CD4-positive, alpha-beta T cell treated with Interferon alpha-2 for 1 hour (primary cell): Measurements from ENCODE around the gene ABCA1.
"Not testable (repeated sequence)": the region's sequence is repeated elsewhere in the genome, so short reads cannot be mapped to it uniquely, and the experiment has no call there.

Source experiments
- DNase-seq, 2 donors: peaks; one replicate each; pipeline ENCODE4 v3.0.0-alpha.2; 2020 to 2022

ABCA1 gene

GRCh38 chr9:104905153-104905901, 22.6 kb downstream of the ABCA1 start:
- DNase-seq: no peak

GRCh38 chr9:104903609-104904008, 24.3 kb downstream of the ABCA1 start:
- no peak for DNase-seq

GRCh38 chr9:104900871-104901270, 27.1 kb downstream of the ABCA1 start:
- no peak for DNase-seq

- no peak for DNase-seq
Measured at GRCh38 chr9:104900324-104900723, 27.6 kb downstream of the ABCA1 start.

GRCh38 chr9:104899759-104900247, 28.2 kb downstream of the ABCA1 start:
- no peak for DNase-seq

GRCh38 chr9:104898376-104898775, 29.6 kb downstream of the ABCA1 start:
- DNase-seq: not testable (repeated sequence)

- DNase-seq: no peak
Measured at GRCh38 chr9:104896131-104896530, 31.8 kb downstream of the ABCA1 start.

GRCh38 chr9:104895572-104895971, 32.4 kb downstream of the ABCA1 start:
- DNase-seq: no peak

GRCh38 chr9:104892701-104893100, 35.3 kb downstream of the ABCA1 start:
- DNase-seq: no peak

- DNase-seq: no peak
Measured at GRCh38 chr9:104890433-104890770, 37.6 kb downstream of the ABCA1 start.

GRCh38 chr9:104885818-104886709, 41.9 kb downstream of the ABCA1 start:
- DNase-seq: no peak

- no peak for DNase-seq
Measured at GRCh38 chr9:104883169-104883568, 44.8 kb downstream of the ABCA1 start.

- DNase-seq: no peak
Measured at GRCh38 chr9:104882566-104882965, 45.4 kb downstream of the ABCA1 start.

GRCh38 chr9:104882086-104882485, 45.9 kb downstream of the ABCA1 start:
- DNase-seq: no peak

GRCh38 chr9:104879555-104880309, 48.2 kb downstream of the ABCA1 start:
- no peak for DNase-seq

- DNase-seq: no peak
Measured at GRCh38 chr9:104876587-104876986, 51.4 kb downstream of the ABCA1 start.

GRCh38 chr9:104875897-104876296, 52.1 kb downstream of the ABCA1 start:
- no peak for DNase-seq

- DNase-seq: no peak
Measured at GRCh38 chr9:104875320-104875719, 52.6 kb downstream of the ABCA1 start.

GRCh38 chr9:104873489-104873850, 54.5 kb downstream of the ABCA1 start:
- DNase-seq: no peak

GRCh38 chr9:104872656-104873488, 55.1 kb downstream of the ABCA1 start:
- peak in 1 of 2 donors; percentile 62 for DNase-seq

GRCh38 chr9:104871961-104872527, 55.9 kb downstream of the ABCA1 start:
- DNase-seq: no peak

- no peak for DNase-seq
Measured at GRCh38 chr9:104869811-104870210, 58.1 kb downstream of the ABCA1 start.
